ENCODE results near the gene BMPR1B.

BMPR1B gene

DNA sequence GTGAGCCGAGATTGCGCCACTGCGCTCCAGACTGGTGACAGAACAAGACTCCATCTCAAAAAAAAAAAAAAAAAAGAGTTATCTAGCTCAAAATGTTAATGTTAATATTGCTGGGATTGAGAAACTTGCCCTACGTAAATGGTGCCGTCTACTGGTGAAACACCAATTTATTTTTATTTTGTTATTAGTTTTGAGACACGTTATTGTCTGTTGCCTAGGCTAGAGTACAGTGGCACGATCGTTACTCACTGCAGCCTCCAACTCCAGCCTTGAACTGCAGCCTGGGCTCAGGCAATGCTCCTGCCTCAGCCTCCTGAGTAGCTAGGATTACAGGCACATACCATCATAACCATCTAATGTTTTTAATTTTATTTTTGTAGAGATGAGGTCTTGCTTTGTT is 262.8 kb downstream of the BMPR1B start:
- TF ChIP-seq POLR2AphosphoS5 (IDR thresholded peaks at IDR 0.05; ENCODE audit: low read depth, low read length): no peak

DNA sequence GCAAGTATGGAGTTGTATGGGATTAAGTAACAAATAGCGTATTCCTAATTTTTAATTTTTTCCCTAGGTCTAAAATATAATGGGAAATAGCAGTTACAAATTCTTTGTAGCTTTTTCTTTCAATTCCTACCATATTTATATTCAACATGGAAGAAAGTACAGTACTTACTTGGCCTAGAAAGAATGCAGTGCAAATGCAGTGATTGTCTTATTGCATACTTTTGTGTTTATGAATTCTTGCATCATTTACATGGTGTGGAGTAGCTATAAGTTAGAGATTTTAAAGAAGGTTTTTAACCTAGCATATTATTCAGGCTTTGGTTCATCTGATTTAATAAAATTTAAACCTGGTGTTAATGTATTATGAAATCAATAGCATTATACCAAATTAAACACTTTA is 263.3 kb downstream of the BMPR1B start:
- no peak for TF ChIP-seq POLR2AphosphoS5 (IDR thresholded peaks at IDR 0.05; ENCODE audit: low read depth, low read length)
- TF ChIP-seq, protein P1, sequence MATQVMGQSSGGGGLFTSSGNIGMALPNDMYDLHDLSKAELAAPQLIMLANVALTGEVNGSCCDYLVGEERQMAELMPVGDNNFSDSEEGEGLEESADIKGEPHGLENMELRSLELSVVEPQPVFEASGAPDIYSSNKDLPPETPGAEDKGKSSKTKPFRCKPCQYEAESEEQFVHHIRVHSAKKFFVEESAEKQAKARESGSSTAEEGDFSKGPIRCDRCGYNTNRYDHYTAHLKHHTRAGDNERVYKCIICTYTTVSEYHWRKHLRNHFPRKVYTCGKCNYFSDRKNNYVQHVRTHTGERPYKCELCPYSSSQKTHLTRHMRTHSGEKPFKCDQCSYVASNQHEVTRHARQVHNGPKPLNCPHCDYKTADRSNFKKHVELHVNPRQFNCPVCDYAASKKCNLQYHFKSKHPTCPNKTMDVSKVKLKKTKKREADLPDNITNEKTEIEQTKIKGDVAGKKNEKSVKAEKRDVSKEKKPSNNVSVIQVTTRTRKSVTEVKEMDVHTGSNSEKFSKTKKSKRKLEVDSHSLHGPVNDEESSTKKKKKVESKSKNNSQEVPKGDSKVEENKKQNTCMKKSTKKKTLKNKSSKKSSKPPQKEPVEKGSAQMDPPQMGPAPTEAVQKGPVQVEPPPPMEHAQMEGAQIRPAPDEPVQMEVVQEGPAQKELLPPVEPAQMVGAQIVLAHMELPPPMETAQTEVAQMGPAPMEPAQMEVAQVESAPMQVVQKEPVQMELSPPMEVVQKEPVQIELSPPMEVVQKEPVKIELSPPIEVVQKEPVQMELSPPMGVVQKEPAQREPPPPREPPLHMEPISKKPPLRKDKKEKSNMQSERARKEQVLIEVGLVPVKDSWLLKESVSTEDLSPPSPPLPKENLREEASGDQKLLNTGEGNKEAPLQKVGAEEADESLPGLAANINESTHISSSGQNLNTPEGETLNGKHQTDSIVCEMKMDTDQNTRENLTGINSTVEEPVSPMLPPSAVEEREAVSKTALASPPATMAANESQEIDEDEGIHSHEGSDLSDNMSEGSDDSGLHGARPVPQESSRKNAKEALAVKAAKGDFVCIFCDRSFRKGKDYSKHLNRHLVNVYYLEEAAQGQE (IDR thresholded peaks at IDR 0.05; ENCODE audit: insufficient read depth in 1 of 2, low read depth in 2 of 2, low read length in 2 of 2): no peak
- no peak for TF ChIP-seq FOXP2 (optimal IDR thresholded peaks at IDR 0.05; ENCODE audit: borderline replicate concordance, extremely low read depth, extremely low read length, insufficient read depth)
- TF ChIP-seq TAF1 (IDR thresholded peaks at IDR 0.05; ENCODE audit: borderline replicate concordance, insufficient read depth, low read length): no peak
- no peak for TF ChIP-seq SIN3A (IDR thresholded peaks at IDR 0.05; ENCODE audit: borderline replicate concordance, insufficient read depth, low read length)

- TF ChIP-seq SIN3A (IDR thresholded peaks at IDR 0.05; ENCODE audit: borderline replicate concordance, insufficient read depth, low read length) (no peak), POLR2AphosphoS5 (IDR thresholded peaks at IDR 0.05; ENCODE audit: low read depth, low read length) (no peak), TAF1 (IDR thresholded peaks at IDR 0.05; ENCODE audit: borderline replicate concordance, insufficient read depth, low read length) (no peak), FOXP2 (optimal IDR thresholded peaks at IDR 0.05; ENCODE audit: borderline replicate concordance, extremely low read depth, extremely low read length, insufficient read depth) (no peak)
- TF ChIP-seq, protein P1 (IDR thresholded peaks at IDR 0.05; ENCODE audit: insufficient read depth in 1 of 2, low read depth in 2 of 2, low read length in 2 of 2): no peak
Measured at GRCh38 chr4:95023110-95023509, 265.4 kb downstream of the BMPR1B start.

GRCh38 chr4:95027905-95028618 is 270.3 kb downstream of the BMPR1B start:
- TF ChIP-seq SIN3A (IDR thresholded peaks at IDR 0.05; ENCODE audit: borderline replicate concordance, insufficient read depth, low read length) (no peak), FOXP2 (optimal IDR thresholded peaks at IDR 0.05; ENCODE audit: borderline replicate concordance, extremely low read depth, extremely low read length, insufficient read depth) (no peak), TAF1 (IDR thresholded peaks at IDR 0.05; ENCODE audit: borderline replicate concordance, insufficient read depth, low read length) (no peak), POLR2AphosphoS5 (IDR thresholded peaks at IDR 0.05; ENCODE audit: low read depth, low read length) (no peak)
- TF ChIP-seq, protein P1 (IDR thresholded peaks at IDR 0.05; ENCODE audit: insufficient read depth in 1 of 2, low read depth in 2 of 2, low read length in 2 of 2): no peak

DNA sequence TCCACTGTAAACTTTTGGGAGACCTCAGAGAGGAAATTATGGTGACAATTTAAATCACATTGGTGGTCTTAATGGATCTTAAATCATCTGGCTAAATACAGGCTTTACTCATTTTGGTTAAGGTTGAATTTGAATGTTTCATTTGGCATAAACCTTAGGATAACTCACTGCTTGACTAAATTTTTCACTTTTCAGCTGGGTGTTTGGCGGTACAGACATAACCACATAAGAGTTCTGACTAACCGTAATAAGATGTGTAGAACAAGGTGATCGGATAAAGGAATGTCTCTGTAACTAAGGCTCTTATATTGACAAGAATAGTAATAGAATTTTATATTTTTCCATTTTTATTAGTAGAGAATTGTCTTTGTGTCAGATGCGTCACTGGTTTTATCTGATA is 281.0 kb downstream of the BMPR1B start:
- TF ChIP-seq TAF1 (IDR thresholded peaks at IDR 0.05; ENCODE audit: borderline replicate concordance, insufficient read depth, low read length) (no peak), POLR2AphosphoS5 (IDR thresholded peaks at IDR 0.05; ENCODE audit: low read depth, low read length) (no peak), SIN3A (IDR thresholded peaks at IDR 0.05; ENCODE audit: borderline replicate concordance, insufficient read depth, low read length) (no peak), FOXP2 (optimal IDR thresholded peaks at IDR 0.05; ENCODE audit: borderline replicate concordance, extremely low read depth, extremely low read length, insufficient read depth) (no peak)
- TF ChIP-seq, protein P1 (IDR thresholded peaks at IDR 0.05; ENCODE audit: insufficient read depth in 1 of 2, low read depth in 2 of 2, low read length in 2 of 2): no peak

Measured in PFSK-1 (cell line).